Measurements from ENCODE around the gene GMPPB. TPM values are rescaled to one million over a fixed set of nuclear protein-coding genes. Genes with fewer than 3 reads are reported as not detected.
"Not testable (repeated sequence)": the region's sequence is repeated elsewhere in the genome, so short reads cannot be mapped to it uniquely, and the experiment has no call there.

Gene GMPPB
- total RNA-seq, 2 experiments from 2014 or later, result 36.5 to 46.0 TPM

DNA sequence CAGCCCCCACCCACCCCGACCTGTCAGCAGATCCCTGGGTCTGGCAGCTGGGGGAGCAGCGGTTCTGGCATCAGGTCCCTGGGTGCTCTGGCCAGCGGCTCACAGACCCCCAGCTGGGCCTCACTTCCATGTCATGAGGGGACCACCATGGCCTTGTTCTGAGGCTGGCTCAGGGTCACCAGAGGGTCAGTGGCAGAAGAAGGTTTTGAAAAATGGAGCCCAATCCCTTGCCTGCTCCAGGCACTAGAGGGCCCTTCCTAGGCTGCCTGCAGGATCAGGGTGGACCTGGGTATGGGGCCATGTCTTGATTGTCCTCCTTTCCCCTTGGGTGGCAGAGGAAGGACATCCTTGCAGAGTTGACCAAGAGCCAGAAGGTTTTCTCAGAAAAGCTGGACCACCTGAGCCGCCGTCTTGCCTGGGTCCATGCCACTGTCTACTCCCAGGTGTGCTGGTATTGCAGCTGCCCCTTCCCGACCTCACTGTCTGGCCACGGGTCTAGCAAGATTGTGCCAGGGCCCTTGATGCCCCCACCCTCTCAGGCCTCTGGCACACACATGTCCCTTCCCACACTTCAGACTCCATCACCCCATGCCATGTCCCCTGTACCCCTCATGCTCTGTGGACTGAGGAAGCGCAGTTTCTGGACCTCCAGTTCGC lies 17.2 kb downstream of the GMPPB start:
- CTCF ChIA-PET, result interaction anchor here (0.9 kb wide), 1 partner anchor 12 kb away, joined by 3 read pairs; no protein-coding TSS in a partner anchor
- no peak overlapping the region for H3K27ac Mint-ChIP-seq

GRCh38 chr3:49705390-49705960 lies 18.3 kb downstream of the GMPPB start:
- CTCF ChIA-PET, result no interaction called here
- Mint-ChIP-seq H3K9me3 (no peaks in the 10 kb centered on the region), H3K4me3 (no peak overlapping the region), H3K4me1 (no peaks in the 10 kb centered on the region), H3K27ac (no peak overlapping the region), H3K27me3 (no peaks in the 10 kb centered on the region), H3K36me3 (ENCODE audit: low read depth) (no peaks in the 10 kb centered on the region)
- POLR2A ChIA-PET, result interaction anchor here (0.6 kb wide), 1 partner anchor 11 kb away, joined by 3 read pairs; no protein-coding TSS in a partner anchor
- no peak for DNase-seq

More for the DNA sequence above, 17.2 kb downstream of the GMPPB start:
- no peaks in the 10 kb centered on the region for H3K27me3 Mint-ChIP-seq
- H3K4me3 Mint-ChIP-seq, result no peak overlapping the region
- no peak for DNase-seq
- H3K4me1 Mint-ChIP-seq, result peaks cover 5% of the 10 kb centered on the region
- H3K9me3 Mint-ChIP-seq, result no peaks in the 10 kb centered on the region
- POLR2A ChIA-PET, result no interaction called here
- H3K36me3 Mint-ChIP-seq (ENCODE audit: low read depth), result no peaks in the 10 kb centered on the region

- Mint-ChIP-seq H3K4me1 (no peaks in the 10 kb centered on the region), H3K36me3 (ENCODE audit: low read depth) (no peaks in the 10 kb centered on the region)
- POLR2A ChIA-PET, result interaction anchor here (0.6 kb wide), 1 partner anchor 13 kb away, joined by 4 read pairs; no protein-coding TSS in a partner anchor
Measured at GRCh38 chr3:49704629-49705028, 19.1 kb downstream of the GMPPB start.

DNA sequence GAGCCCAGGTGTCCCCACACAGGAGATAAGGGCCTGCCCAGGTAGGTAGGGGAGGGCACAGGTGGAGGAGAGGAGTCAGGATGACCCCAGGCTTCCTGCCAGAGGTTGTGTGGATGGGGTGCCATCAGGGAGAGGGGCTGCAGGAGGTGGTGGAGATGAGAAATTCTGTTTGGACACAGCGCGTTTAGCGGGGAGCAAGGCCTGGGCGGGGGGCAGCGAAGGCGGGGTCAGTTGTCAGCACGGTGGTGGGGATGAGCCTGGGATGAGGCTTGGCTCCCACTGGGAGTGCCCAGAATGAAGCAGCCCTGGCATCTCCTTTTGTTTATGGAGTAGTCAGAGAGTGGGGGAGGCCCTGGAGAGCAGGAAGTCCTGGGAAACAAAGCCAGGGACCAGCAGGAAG lies 19.8 kb downstream of the GMPPB start:
- Mint-ChIP-seq H3K4me1 (no peaks in the 10 kb centered on the region), H3K36me3 (ENCODE audit: low read depth) (no peaks in the 10 kb centered on the region), H3K9me3 (no peaks in the 10 kb centered on the region), H3K27me3 (no peaks in the 10 kb centered on the region), H3K4me3 (no peak overlapping the region), H3K27ac (no peak overlapping the region)
- no peak for DNase-seq
- CTCF ChIA-PET, result interaction anchor here (0.6 to 1.6 kb wide), 6 partner anchors 9 to 137 kb away, joined by 3 to 4 read pairs (median 4); partner anchors contain the start of gene INKA1
- POLR2A ChIA-PET, result no interaction called here

More at GRCh38 chr3:49704629-49705028, 19.1 kb downstream of the GMPPB start:
- no peak overlapping the region for H3K27ac Mint-ChIP-seq
- no peak overlapping the region for H3K4me3 Mint-ChIP-seq
- CTCF ChIA-PET, result interaction anchor here (1.5 to 1.6 kb wide), 2 partner anchors 8 to 138 kb away, joined by 3 to 4 read pairs; no protein-coding TSS in a partner anchor
- H3K27me3 Mint-ChIP-seq, result no peaks in the 10 kb centered on the region
- no peaks in the 10 kb centered on the region for H3K9me3 Mint-ChIP-seq
- DNase-seq, result no peak

DNA sequence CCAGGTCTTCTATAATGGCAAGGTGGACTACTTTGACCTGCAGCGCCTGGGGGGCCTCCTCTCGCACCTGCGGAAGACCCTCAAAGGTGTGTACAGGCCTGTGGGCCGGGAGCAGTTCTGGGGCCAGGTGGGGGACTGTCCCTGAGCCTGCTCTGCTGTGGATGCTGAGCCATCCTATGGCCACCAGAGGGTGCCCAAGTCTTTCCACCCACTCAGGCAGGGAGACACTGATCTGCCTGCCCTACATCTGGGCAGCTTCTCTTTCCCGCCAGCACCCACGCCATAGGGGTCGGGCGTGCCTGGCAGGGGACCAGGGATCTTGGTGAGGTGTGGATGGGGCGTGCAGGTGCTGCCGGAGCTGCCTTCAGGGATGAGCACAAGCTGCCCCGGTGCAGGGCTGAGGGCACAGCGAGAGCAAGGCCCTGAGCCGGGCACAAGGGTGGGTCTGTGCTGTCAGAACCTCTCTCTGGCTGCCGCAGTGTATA lies 20.3 kb downstream of the GMPPB start:
- Mint-ChIP-seq H3K27me3 (no peaks in the 10 kb centered on the region), H3K36me3 (ENCODE audit: low read depth) (no peaks in the 10 kb centered on the region), H3K27ac (no peak overlapping the region), H3K4me3 (no peak overlapping the region), H3K9me3 (no peaks in the 10 kb centered on the region), H3K4me1 (no peaks in the 10 kb centered on the region)
- peak; percentile 77 for DNase-seq
- POLR2A ChIA-PET, result no interaction called here
- CTCF ChIA-PET, result interaction anchor here (0.6 to 1.6 kb wide), 8 partner anchors 9 to 209 kb away, joined by 3 to 5 read pairs (median 4); partner anchors contain the start of gene INKA1

GRCh38 chr3:49702672-49703071 lies 21.1 kb downstream of the GMPPB start:
- POLR2A ChIA-PET, result no interaction called here
- no peak overlapping the region for H3K4me3 Mint-ChIP-seq
- CTCF ChIA-PET, result interaction anchor here (0.6 to 1.5 kb wide), 2 partner anchors 136 to 581 kb away, joined by 3 to 4 read pairs; no protein-coding TSS in a partner anchor
- H3K4me1 Mint-ChIP-seq, result no peaks in the 10 kb centered on the region
- no peaks in the 10 kb centered on the region for H3K36me3 Mint-ChIP-seq (ENCODE audit: low read depth)
- no peak overlapping the region for H3K27ac Mint-ChIP-seq
- H3K9me3 Mint-ChIP-seq, result no peaks in the 10 kb centered on the region
- H3K27me3 Mint-ChIP-seq, result no peaks in the 10 kb centered on the region
- no peak for DNase-seq

DNA sequence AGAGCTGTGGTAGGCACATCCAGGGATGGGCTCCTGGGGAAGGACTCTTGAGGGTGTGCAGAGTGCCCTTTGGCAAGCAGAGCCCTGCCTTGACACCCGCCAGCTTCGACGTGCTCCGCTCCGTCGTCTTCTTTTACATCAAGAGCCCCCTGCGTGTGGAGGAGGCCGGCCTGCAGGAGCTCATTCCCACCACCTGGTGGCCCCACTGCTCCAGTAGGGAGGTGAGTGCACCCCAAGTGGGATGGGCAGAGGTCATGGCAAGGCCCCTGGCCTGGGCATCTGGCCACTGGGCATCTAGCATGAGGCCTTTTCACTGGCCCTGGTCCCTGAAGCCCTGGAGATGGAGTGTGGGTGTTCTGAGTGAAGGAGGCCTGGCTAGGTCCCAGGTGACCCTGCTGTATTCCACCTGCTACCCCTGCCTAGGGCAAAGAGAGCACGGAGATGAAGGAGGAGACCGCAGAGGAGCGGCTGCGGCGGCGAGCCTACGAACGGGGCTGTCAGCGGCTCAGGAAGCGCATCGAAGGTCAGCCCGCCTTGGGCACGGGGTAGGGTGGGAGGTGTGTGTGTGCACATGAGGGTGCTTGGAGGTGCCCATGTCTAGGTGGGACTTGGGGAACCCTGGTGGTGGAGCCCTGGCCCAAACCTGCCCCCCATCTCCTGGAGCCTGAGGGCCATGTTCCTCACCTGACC lies 22.2 kb downstream of the GMPPB start:
- Mint-ChIP-seq H3K4me1 (no peaks in the 10 kb centered on the region), H3K9me3 (no peaks in the 10 kb centered on the region), H3K4me3 (no peak overlapping the region), H3K27ac (no peak overlapping the region), H3K36me3 (ENCODE audit: low read depth) (no peaks in the 10 kb centered on the region), H3K27me3 (no peaks in the 10 kb centered on the region)
- no peak for DNase-seq
- ChIA-PET CTCF (interaction anchor here (0.6 to 2.0 kb wide), 7 partner anchors 10 to 395 kb away, joined by 3 to 9 read pairs (median 3); partner anchors contain the start of gene AMIGO3), POLR2A (no interaction called here)

DNA sequence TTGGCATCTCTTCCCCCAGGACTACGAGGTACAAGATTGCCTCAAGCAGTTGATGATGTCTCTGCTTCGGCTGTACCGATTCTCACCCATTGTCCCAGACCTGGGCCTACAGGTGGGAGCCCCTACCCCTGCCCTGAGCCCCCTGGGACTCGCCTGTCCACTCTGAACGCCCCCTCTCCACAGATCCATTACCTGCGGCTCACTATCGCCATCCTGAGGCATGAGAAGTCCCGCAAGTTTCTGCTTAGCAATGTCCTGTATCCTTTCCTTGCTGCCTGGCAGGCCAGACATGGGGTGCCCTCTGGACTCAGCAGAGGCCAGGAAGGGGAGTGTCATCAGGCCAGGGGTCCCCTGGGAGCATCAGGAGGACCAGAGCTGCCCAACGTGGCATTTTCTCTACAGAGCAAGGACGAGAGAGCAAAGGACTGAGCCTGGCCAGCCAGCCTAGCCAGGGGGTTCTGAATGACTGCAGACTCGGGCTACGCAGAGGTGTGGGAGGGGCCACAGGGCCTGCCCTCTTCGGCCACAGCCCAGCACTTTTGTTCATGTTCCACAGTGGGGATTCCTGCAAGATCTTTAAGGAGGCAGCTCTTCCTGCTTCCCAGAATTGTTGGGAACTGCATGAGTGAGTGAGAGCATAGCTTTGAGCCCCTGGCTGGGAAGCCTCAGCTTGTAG lies 23.2 kb downstream of the GMPPB start:
- POLR2A ChIA-PET, result no interaction called here

DNA sequence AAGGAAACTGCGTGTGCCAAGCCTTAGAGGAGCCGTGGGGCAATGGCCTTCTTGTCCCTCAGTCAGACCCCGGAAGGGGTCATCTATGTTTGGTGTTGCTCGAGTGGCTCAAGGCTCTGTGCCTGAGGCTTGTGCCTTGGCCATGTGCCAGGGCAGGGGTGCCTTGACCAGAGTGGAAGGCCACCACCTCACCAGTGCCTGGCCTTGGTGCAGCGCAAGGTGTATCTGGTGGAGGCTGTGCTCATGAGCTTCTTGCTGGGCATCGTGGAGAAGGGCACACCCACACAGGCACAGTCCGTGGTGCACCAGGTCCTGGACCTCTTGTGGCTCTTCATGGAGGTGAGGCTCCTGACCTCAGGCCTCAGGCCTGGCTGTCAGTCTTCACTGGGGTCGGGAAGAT lies 23.7 kb downstream of the GMPPB start:
- Mint-ChIP-seq H3K27ac (no peak overlapping the region), H3K4me3 (no peak overlapping the region), H3K9me3 (no peaks in the 10 kb centered on the region), H3K27me3 (no peaks in the 10 kb centered on the region), H3K4me1 (no peaks in the 10 kb centered on the region), H3K36me3 (ENCODE audit: low read depth) (no peaks in the 10 kb centered on the region)
- ChIA-PET CTCF (interaction anchor here (1.4 to 2.0 kb wide), 2 partner anchors 19 to 160 kb away, joined by 5 to 9 read pairs; partner anchors contain the start of gene AMIGO3), POLR2A (no interaction called here)
- DNase-seq, result no peak

More for the DNA sequence above, 23.2 kb downstream of the GMPPB start:
- H3K4me3 Mint-ChIP-seq, result no peak overlapping the region
- H3K4me1 Mint-ChIP-seq, result no peaks in the 10 kb centered on the region
- no peaks in the 10 kb centered on the region for H3K27me3 Mint-ChIP-seq
- H3K27ac Mint-ChIP-seq, result no peak overlapping the region
- DNase-seq, result no peak
- H3K36me3 Mint-ChIP-seq (ENCODE audit: low read depth), result no peaks in the 10 kb centered on the region
- CTCF ChIA-PET, result interaction anchor here (0.6 to 2.0 kb wide), 7 partner anchors 11 to 396 kb away, joined by 3 to 9 read pairs (median 3); partner anchors contain the start of gene AMIGO3
- no peaks in the 10 kb centered on the region for H3K9me3 Mint-ChIP-seq

GRCh38 chr3:49699281-49699979 lies 24.3 kb downstream of the GMPPB start:
- CTCF ChIA-PET, result interaction anchor here (2.0 kb wide), 1 partner anchor 19 kb away, joined by 9 read pairs; the partner anchor contains the start of gene AMIGO3
- no peaks in the 10 kb centered on the region for H3K4me1 Mint-ChIP-seq
- no peak for DNase-seq
- H3K9me3 Mint-ChIP-seq, result no peaks in the 10 kb centered on the region
- H3K4me3 Mint-ChIP-seq, result no peak overlapping the region
- POLR2A ChIA-PET, result no interaction called here
- no peaks in the 10 kb centered on the region for H3K36me3 Mint-ChIP-seq (ENCODE audit: low read depth)
- no peaks in the 10 kb centered on the region for H3K27me3 Mint-ChIP-seq
- no peak overlapping the region for H3K27ac Mint-ChIP-seq

- H3K9me3 Mint-ChIP-seq; H3K27ac Mint-ChIP-seq; DNase-seq; H3K27me3 Mint-ChIP-seq; H3K4me3 Mint-ChIP-seq; CTCF ChIA-PET; H3K36me3 Mint-ChIP-seq (ENCODE audit: low read depth): not testable (repeated sequence)
- POLR2A ChIA-PET, result interaction anchor here (0.6 kb wide), 1 partner anchor 10 kb away, joined by 3 read pairs; no protein-coding TSS in a partner anchor
- peaks cover 13% of the 10 kb centered on the region for H3K4me1 Mint-ChIP-seq
Measured at GRCh38 chr3:49695350-49696015, 28.3 kb downstream of the GMPPB start.

All from activated CD4-positive, alpha-beta T cell treated with anti-CD3 and anti-CD28 coated beads, Interleukin-2, amount 10 ng/mL, durations not matched to agents 7 days and 5 days (primary cell).